ENCODE measurements around the gene PLCH1. TPM values are rescaled to one million over a fixed set of nuclear protein-coding genes. Genes with fewer than 3 reads are reported as not detected.

PLCH1 gene
- total and polyA plus RNA-seq, 10 of the 15 experiments (the other 5 are each of a cell fraction or from before 2014, with no cell fraction given): 0.03 to 0.22 (median 0.04) TPM; not detected in 5

- FAIRE-seq: no peak
- WGBS (ENCODE audit: insufficient coverage, insufficient replicate concordance, low lambda C conversion rate, missing lambda C conversion rate): 54% methylated on average over 3 of the region's 3 CpGs
- no peak for DNase-seq (ENCODE audit: low read depth, low spot score)
- RAD21 ChIA-PET (ENCODE audit: unreplicated experiment): no interaction called here
- POLR2A ChIA-PET: no interaction called here
- no peak overlapping the region for H3K27ac ChIP-seq (ENCODE audit: control insufficient read depth, insufficient read depth)
- SMC1A ChIA-PET (ENCODE audit: uncharacterized antibody, unreplicated experiment): no interaction called here
- H3K4me2 ChIP-seq (ENCODE audit: control insufficient read depth, insufficient read depth): no peak overlapping the region
- no peaks in the 10 kb centered on the region for H4K20me1 ChIP-seq (ENCODE audit: control insufficient read depth, insufficient read depth)
- H3K79me2 ChIP-seq (ENCODE audit: control insufficient read depth, insufficient read depth, low read length): no peaks in the 10 kb centered on the region
- no peak overlapping the region for H3K9ac ChIP-seq (ENCODE audit: control insufficient read depth, insufficient read depth, low read length)
- H3K4me3 ChIP-seq: no peak overlapping the region
- H2AFZ ChIP-seq (ENCODE audit: control insufficient read depth, low read depth, low read length): no peak overlapping the region
- ATAC-seq: no peak
- H3K27me3 ChIP-seq (replicated peaks in 1 of 2; ENCODE audit: control insufficient read depth in 2 of 2, insufficient read depth in 2 of 2, low read length in 1 of 2): no peaks in the 10 kb centered on the region
- H3K36me3 ChIP-seq (ENCODE audit: control insufficient read depth in 2 of 2, insufficient read depth in 2 of 2, low read length in 1 of 2): no peaks in the 10 kb centered on the region
- intact Hi-C loops (cut with micrococcal nuclease; ENCODE audit: unreplicated experiment) (no loop called here), in situ Hi-C loops (cut with MboI) (no loop called here)
- H3K4me1 ChIP-seq (ENCODE audit: control insufficient read depth, insufficient read depth, low read length): no peaks in the 10 kb centered on the region
- BruUV-seq (replicated peaks): no TSS peak
- CTCF ChIA-PET: no interaction called here
- H3K9me3 ChIP-seq (replicated peaks; ENCODE audit: control insufficient read depth, insufficient read depth, low read length): no peaks in the 10 kb centered on the region
- 0 out of 2 replicates have a peak, but pooled peaks have one; percentile 6 for TF ChIP-seq PKNOX1 (IDR thresholded peaks at IDR 0.05)
- TF ChIP-seq ETV6 (conservative IDR thresholded peaks at IDR 0.05 in 1 of 2, IDR thresholded peaks at IDR 0.05 in 1 of 2; ENCODE audit: borderline replicate concordance in 1 of 2, low read depth in 1 of 2): no peak
- no peak for TF ChIP-seq CHD4 (IDR thresholded peaks at IDR 0.05)
- no peak for TF ChIP-seq ZBTB40 (IDR thresholded peaks at IDR 0.05; ENCODE audit: borderline replicate concordance)
- TF ChIP-seq MEF2A (IDR thresholded peaks at IDR 0.05; ENCODE audit: insufficient read depth, low read depth, low read length): no peak
- TF ChIP-seq ZZZ3 (IDR thresholded peaks at IDR 0.05; ENCODE audit: control insufficient read depth, insufficient read length, low read depth): no peak
- no peak for TF ChIP-seq YBX1 (IDR thresholded peaks at IDR 0.05)
- TF ChIP-seq HDAC2 (IDR thresholded peaks at IDR 0.05): no peak
- no peak for TF ChIP-seq RAD51 (IDR thresholded peaks at IDR 0.05)
- no peak for TF ChIP-seq ZNF592 (IDR thresholded peaks at IDR 0.05)
- TF ChIP-seq MYC (IDR thresholded peaks at IDR 0.05; ENCODE audit: insufficient read depth, insufficient read length, insufficient replicate concordance, low read length, severe bottlenecking): no peak
- TF ChIP-seq SPI1 (IDR thresholded peaks at IDR 0.05; ENCODE audit: borderline replicate concordance, insufficient read depth, low read depth, low read length): peak; percentile 46; the same call in 1 of the 2 replicates
- no peak for TF ChIP-seq CEBPB (IDR thresholded peaks at IDR 0.05; ENCODE audit: borderline replicate concordance in 1 of 2, low read depth in 2 of 2, low read length in 2 of 2)
Observed at GRCh38 chr3:155763870-155764463, 19.1 kb upstream of the PLCH1 start.
